Mucosa of descending colon (tissue), 3 donors: ENCODE results near the gene SLC25A21. TPM values are rescaled to one million over a fixed set of nuclear protein-coding genes. Genes with fewer than 3 reads are reported as not detected.

Experiments
- ATAC-seq: fragments of 200-7000 bp; cut with Tn5 transposase; one replicate; pipeline ENCODE4 v1.9.1; 2020; ENCODE audit warnings: mild to moderate bottlenecking, moderate library complexity
- DNase-seq, 3 donors: peaks; one replicate each; pipeline ENCODE4 v3.0.0-alpha.2; 2020
- H3K36me3 ChIP-seq: fragments of 200-600 bp; one replicate; pipeline ENCODE4 v1.8.0; 2021; ENCODE audit warnings: low read depth, mild to moderate bottlenecking
- H3K4me1 ChIP-seq: fragments of 200-600 bp; one replicate; pipeline ENCODE4 v1.8.0; 2021; ENCODE audit warnings: low read depth, mild to moderate bottlenecking
- H3K4me3 ChIP-seq: fragments of 200-600 bp; one replicate; pipeline ENCODE4 v1.8.0; 2021; ENCODE audit warnings: mild to moderate bottlenecking
- H3K9me3 ChIP-seq: fragments of 200-600 bp; one replicate; pipeline ENCODE4 v1.8.0; 2021; ENCODE audit warnings: mild to moderate bottlenecking
- CTCF ChIP-seq: fragments of 200-600 bp; IDR thresholded peaks from one replicate; pipeline ENCODE4 v1.8.0; 2022; ENCODE audit warnings: antibody characterized with exemption, mild to moderate bottlenecking
- intact Hi-C, 2 donors: fragments of 100-400 bp; cut with DNase I in 1 of 2; cut with micrococcal nuclease in 1 of 2; formaldehyde crosslinking; loops; one replicate each; pipeline versions ENCODE4 v1.11.0 to v1.11.1; 2022; cut with DNase I, micrococcal nuclease
- total RNA-seq, 3 donors: library from RNA; stranded (reverse); fragmentation: NEBNext Ultra II Directional in 2 of 3; extraction: Animal tissue kit (Norgen Biotek cat#: 25700) in 2 of 3; gene quantifications; one replicate each; pipeline versions ENCODE4 v1.2.1 to v1.2.4, GENCODE V29; 2021 to 2023
- donor health status: DM: no; HTN: no; CAD: no; lungs with moderate emphysema.
- donor health status: DM: no; HTN: no; CAD: no.
- donor health status: DM: no; HTN: yes; CAD: no.

SLC25A21 gene
- total RNA-seq, 3 donors from 2014 or later, result 0.31 to 1.4 (median 0.61) TPM

- TF ChIP-seq CTCF, result no peak
- Histone ChIP-seq H3K36me3 (no peaks in the 10 kb centered on the region), H3K9me3 (no peaks in the 10 kb centered on the region), H3K4me3 (no peak overlapping the region), H3K4me1 (no peaks in the 10 kb centered on the region)
- DNase-seq (no peak), ATAC-seq (no peak)
- intact Hi-C loops, result no loop called here
Measured at GRCh38 chr14:37118673-37119366, 53.6 kb downstream of the SLC25A21 start.

- DNase-seq (no peak), ATAC-seq (no peak)
- no peaks in the 10 kb centered on the region for H3K9me3 ChIP-seq
- no peak for TF ChIP-seq CTCF
- intact Hi-C loops, result no loop called here
- H3K4me3 ChIP-seq, result no peak overlapping the region
- no peaks in the 10 kb centered on the region for H3K36me3 ChIP-seq
- H3K4me1 ChIP-seq, result no peaks in the 10 kb centered on the region
Measured at GRCh38 chr14:37116933-37117849, 55.2 kb downstream of the SLC25A21 start.

GRCh38 chr14:37115406-37115805 lies 57.0 kb downstream of the SLC25A21 start:
- intact Hi-C loops, result no loop called here
- Histone ChIP-seq H3K4me3 (no peak overlapping the region), H3K9me3 (no peaks in the 10 kb centered on the region), H3K36me3 (no peaks in the 10 kb centered on the region), H3K4me1 (no peaks in the 10 kb centered on the region)
- no peak for DNase-seq
- ATAC-seq, result no peak
- TF ChIP-seq CTCF, result no peak

- Histone ChIP-seq H3K36me3 (no peaks in the 10 kb centered on the region), H3K4me3 (no peak overlapping the region), H3K9me3 (no peaks in the 10 kb centered on the region), H3K4me1 (no peaks in the 10 kb centered on the region)
- ATAC-seq (no peak), DNase-seq (no peak)
- intact Hi-C loops, result no loop called here
- TF ChIP-seq CTCF, result no peak
Measured at GRCh38 chr14:37114559-37114958, 57.8 kb downstream of the SLC25A21 start.

- no peak for TF ChIP-seq CTCF
- Histone ChIP-seq H3K9me3 (no peaks in the 10 kb centered on the region), H3K4me3 (no peak overlapping the region), H3K4me1 (no peaks in the 10 kb centered on the region), H3K36me3 (no peaks in the 10 kb centered on the region)
- DNase-seq (no peak), ATAC-seq (no peak)
- intact Hi-C loops, result no loop called here
Measured at GRCh38 chr14:37114002-37114401, 58.4 kb downstream of the SLC25A21 start.
